Gastroesophageal sphincter (tissue), 3 donors: ENCODE measurements around the gene AP5M1.

ENCODE experiments used
- EP300 ChIP-seq: sonication (generic); formaldehyde crosslinking; IDR thresholded peaks from one replicate; pipeline ENCODE4 v1.6.1; 2017; ENCODE audit warnings: antibody characterized with exemption, mild to moderate bottlenecking
- TF ChIP-seq, protein P1 (sequence below), 4 experiments: fragments of 200-600 bp in 2 of 4; fragments of 450-650 bp in 2 of 4; sonication (generic) in 1 of 4; IDR thresholded peaks; one replicate each; pipeline ENCODE4 v1.5.1; 2017 to 2019; ENCODE audit warnings: antibody characterized with exemption in 4 of 4, mild to moderate bottlenecking in 2 of 4, moderate library complexity in 2 of 4

DNA sequence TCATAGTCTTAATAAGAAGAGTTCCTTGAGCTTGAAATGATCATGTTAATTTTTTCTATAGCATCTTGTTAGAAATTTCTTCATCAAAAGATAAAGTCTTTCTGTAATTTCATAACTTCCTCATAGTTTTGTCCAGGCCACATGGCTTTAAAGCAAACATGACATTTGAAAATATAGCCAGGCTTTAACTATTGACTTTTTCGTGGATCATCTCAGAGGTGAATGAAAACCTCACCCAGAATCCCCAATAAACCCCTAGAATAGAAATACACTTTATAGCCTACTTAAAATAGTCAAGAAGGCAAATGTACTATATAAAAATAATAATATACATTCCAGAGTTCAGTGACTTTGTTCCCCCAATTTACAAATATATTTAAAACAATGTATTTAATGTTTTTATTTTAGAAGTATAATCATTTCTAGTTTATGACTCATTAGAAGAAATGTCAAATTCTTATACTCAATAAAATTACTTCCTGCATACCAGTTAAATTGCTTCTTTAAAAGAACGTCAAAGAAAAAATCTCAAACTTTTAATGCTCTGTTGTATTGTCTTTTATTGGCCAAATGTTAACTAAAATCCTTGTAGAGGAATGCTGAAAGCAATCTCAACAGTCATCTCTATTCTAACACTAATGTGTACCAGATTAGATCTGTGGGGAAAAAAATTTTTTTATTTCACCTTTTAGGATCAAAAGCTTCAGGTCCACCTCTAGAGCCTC is 21.7 kb upstream of the AP5M1 start:
- TF ChIP-seq, protein P1, sequence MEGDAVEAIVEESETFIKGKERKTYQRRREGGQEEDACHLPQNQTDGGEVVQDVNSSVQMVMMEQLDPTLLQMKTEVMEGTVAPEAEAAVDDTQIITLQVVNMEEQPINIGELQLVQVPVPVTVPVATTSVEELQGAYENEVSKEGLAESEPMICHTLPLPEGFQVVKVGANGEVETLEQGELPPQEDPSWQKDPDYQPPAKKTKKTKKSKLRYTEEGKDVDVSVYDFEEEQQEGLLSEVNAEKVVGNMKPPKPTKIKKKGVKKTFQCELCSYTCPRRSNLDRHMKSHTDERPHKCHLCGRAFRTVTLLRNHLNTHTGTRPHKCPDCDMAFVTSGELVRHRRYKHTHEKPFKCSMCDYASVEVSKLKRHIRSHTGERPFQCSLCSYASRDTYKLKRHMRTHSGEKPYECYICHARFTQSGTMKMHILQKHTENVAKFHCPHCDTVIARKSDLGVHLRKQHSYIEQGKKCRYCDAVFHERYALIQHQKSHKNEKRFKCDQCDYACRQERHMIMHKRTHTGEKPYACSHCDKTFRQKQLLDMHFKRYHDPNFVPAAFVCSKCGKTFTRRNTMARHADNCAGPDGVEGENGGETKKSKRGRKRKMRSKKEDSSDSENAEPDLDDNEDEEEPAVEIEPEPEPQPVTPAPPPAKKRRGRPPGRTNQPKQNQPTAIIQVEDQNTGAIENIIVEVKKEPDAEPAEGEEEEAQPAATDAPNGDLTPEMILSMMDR (IDR thresholded peaks at IDR 0.05): no peak
- no peak for TF ChIP-seq EP300
